Measurements from ENCODE around the gene EXO1.

Gene EXO1

GRCh38 chr1:241926141-241926540, 78.1 kb downstream of the EXO1 start (continued):
- no peak for TF ChIP-seq INSM2 (tag by site-specific recombination; IDR thresholded peaks at IDR 0.05)

- CTCF ChIA-PET = no interaction called here
- POLR2A ChIA-PET = no interaction called here
- H3K9me3 ChIP-seq (ENCODE audit: control insufficient read depth, insufficient read depth, low read depth, low read length) = no peaks in the 10 kb centered on the region
- TF ChIP-seq OSR2 (tag by site-specific recombination; IDR thresholded peaks at IDR 0.05) (no peak), ZNF398 (tag by site-specific recombination; IDR thresholded peaks at IDR 0.05) (no peak), ZNF639 (tag by site-specific recombination; IDR thresholded peaks at IDR 0.05) (no peak), ZNF221 (tag by site-specific recombination; IDR thresholded peaks at IDR 0.05; ENCODE audit: borderline replicate concordance) (no peak), PATZ1 (tag by site-specific recombination; IDR thresholded peaks at IDR 0.05) (no peak), REPIN1 (tag by site-specific recombination; IDR thresholded peaks at IDR 0.05; ENCODE audit: low read depth) (no peak), ZNF624 (tag by site-specific recombination; IDR thresholded peaks at IDR 0.05) (no peak), ZNF114 (tag by site-specific recombination; IDR thresholded peaks at IDR 0.05) (no peak), ZNF747 (tag by site-specific recombination; IDR thresholded peaks at IDR 0.05) (no peak), ZNF558 (tag by site-specific recombination; IDR thresholded peaks at IDR 0.05) (no peak), ZNF394 (tag by site-specific recombination; IDR thresholded peaks at IDR 0.05; ENCODE audit: borderline replicate concordance) (no peak), ZNF311 (tag by site-specific recombination; IDR thresholded peaks at IDR 0.05; ENCODE audit: borderline replicate concordance) (no peak)
- no peaks in the 10 kb centered on the region for H3K4me1 ChIP-seq (ENCODE audit: control insufficient read depth, insufficient read depth, low read length)
- H3K27ac ChIP-seq (ENCODE audit: extremely low read depth, low read depth, low read length) = no peak overlapping the region
- no peak overlapping the region for H3K4me3 ChIP-seq (ENCODE audit: low read depth, low read length)
- no peaks in the 10 kb centered on the region for H3K36me3 ChIP-seq (ENCODE audit: control insufficient read depth in 2 of 2, insufficient read depth in 1 of 2, low read length in 2 of 2)
Observed at GRCh38 chr1:241927321-241927720, 79.3 kb downstream of the EXO1 start.

- CTCF ChIA-PET = interaction anchor here (0.6 to 0.9 kb wide), 3 partner anchors 21 to 65 kb away, joined by 3 to 4 read pairs (median 3); no protein-coding TSS in a partner anchor
- no peak for TF ChIP-seq ZNF221 (tag by site-specific recombination; IDR thresholded peaks at IDR 0.05; ENCODE audit: borderline replicate concordance)
- no peak for TF ChIP-seq FEZF1 (tag by site-specific recombination; IDR thresholded peaks at IDR 0.05)
- TF ChIP-seq ZNF391 (tag by site-specific recombination; IDR thresholded peaks at IDR 0.05; ENCODE audit: borderline replicate concordance, low read depth) = no peak
- no peak for TF ChIP-seq ZNF747 (tag by site-specific recombination; IDR thresholded peaks at IDR 0.05)
- no peak for TF ChIP-seq ZNF473 (tag by site-specific recombination; IDR thresholded peaks at IDR 0.05)
- TF ChIP-seq REPIN1 (tag by site-specific recombination; IDR thresholded peaks at IDR 0.05; ENCODE audit: low read depth) = no peak
- no peak for TF ChIP-seq ZNF48 (tag by site-specific recombination; IDR thresholded peaks at IDR 0.05)
- no peak for TF ChIP-seq ZBTB48 (tag by site-specific recombination; IDR thresholded peaks at IDR 0.05)
- TF ChIP-seq ZNF274 (IDR thresholded peaks at IDR 0.05; ENCODE audit: low read length) = no peak
- no peak for TF ChIP-seq ZNF274 (tag by site-specific recombination; IDR thresholded peaks at IDR 0.05; ENCODE audit: borderline replicate concordance)
- POLR2A ChIA-PET = no interaction called here
Observed at GRCh38 chr1:241932845-241933244, 84.8 kb downstream of the EXO1 start.

More at GRCh38 chr1:241932845-241933244, 84.8 kb downstream of the EXO1 start:
- Histone ChIP-seq H3K36me3 (ENCODE audit: control insufficient read depth in 2 of 2, insufficient read depth in 1 of 2, low read length in 2 of 2) (no peaks in the 10 kb centered on the region), H3K9me3 (ENCODE audit: control insufficient read depth, insufficient read depth, low read depth, low read length) (no peaks in the 10 kb centered on the region), H3K4me3 (ENCODE audit: low read depth, low read length) (no peak overlapping the region), H3K4me1 (ENCODE audit: control insufficient read depth, insufficient read depth, low read length) (no peaks in the 10 kb centered on the region), H3K27ac (ENCODE audit: extremely low read depth, low read depth, low read length) (no peak overlapping the region)

All from HEK293 (cell line).